ENCODE measurements around the gene AVL9. TPM values are rescaled to one million over a fixed set of nuclear protein-coding genes. Genes with fewer than 3 reads are reported as not detected.
A peak's percentile ranks its signal among the peaks of the same experiment; 100 is the strongest.

The AVL9 gene
- total and polyA plus RNA-seq, 2 of the 13 experiments (the other 11 are each of a cell fraction or from before 2014, with no cell fraction given): 29.9 to 48.0 TPM

GRCh38 chr7:32494946-32495297 lies 367 bp upstream of the AVL9 start (continued):
- no peak for TF ChIP-seq ZNF407 (CRISPR knock-in tag; IDR thresholded peaks at IDR 0.05; ENCODE audit: not compliant biosample characterization)
- TF ChIP-seq SCMH1 (CRISPR knock-in tag; IDR thresholded peaks at IDR 0.05; ENCODE audit: borderline replicate concordance): no peak
- no peak for TF ChIP-seq IRF1 (CRISPR knock-in tag; IDR thresholded peaks at IDR 0.05; ENCODE audit: low read depth)
- TF ChIP-seq DPF2 (CRISPR knock-in tag; IDR thresholded peaks at IDR 0.05; ENCODE audit: borderline replicate concordance, low read depth): no peak
- TF ChIP-seq GMEB1 (CRISPR knock-in tag; IDR thresholded peaks at IDR 0.05; ENCODE audit: borderline replicate concordance): no peak
- no peak for TF ChIP-seq SALL2 (CRISPR knock-in tag; IDR thresholded peaks at IDR 0.05)
- no peak for TF ChIP-seq AKNA (CRISPR knock-in tag; IDR thresholded peaks at IDR 0.05; ENCODE audit: borderline replicate concordance)
- TF ChIP-seq ATF1 (CRISPR knock-in tag; IDR thresholded peaks at IDR 0.05): no peak
- no peak for TF ChIP-seq HDAC1 (CRISPR knock-in tag; IDR thresholded peaks at IDR 0.05)
- TF ChIP-seq TCF7 (IDR thresholded peaks at IDR 0.05; ENCODE audit: low read depth): no peak
- no peak for TF ChIP-seq SATB2 (CRISPR knock-in tag; IDR thresholded peaks at IDR 0.05)
- no peak for TF ChIP-seq ZNF766 (CRISPR knock-in tag; IDR thresholded peaks at IDR 0.05; ENCODE audit: borderline replicate concordance)
- TF ChIP-seq POLR2G (IDR thresholded peaks at IDR 0.05; ENCODE audit: low read depth, low read length): peak; percentile 88

Data from HepG2 (cell line).